GM19372 (cell line): ENCODE results near the gene GPC6.

Source experiments
- ATAC-seq: cut with Tn5 transposase; IDR thresholded peaks from one replicate; pipeline ENCODE4 v1.9.1; 2021; ENCODE audit warnings: mild to moderate bottlenecking, low read depth, moderate library complexity; ENCODE audit not compliant: unreplicated experiment

GPC6 gene

DNA sequence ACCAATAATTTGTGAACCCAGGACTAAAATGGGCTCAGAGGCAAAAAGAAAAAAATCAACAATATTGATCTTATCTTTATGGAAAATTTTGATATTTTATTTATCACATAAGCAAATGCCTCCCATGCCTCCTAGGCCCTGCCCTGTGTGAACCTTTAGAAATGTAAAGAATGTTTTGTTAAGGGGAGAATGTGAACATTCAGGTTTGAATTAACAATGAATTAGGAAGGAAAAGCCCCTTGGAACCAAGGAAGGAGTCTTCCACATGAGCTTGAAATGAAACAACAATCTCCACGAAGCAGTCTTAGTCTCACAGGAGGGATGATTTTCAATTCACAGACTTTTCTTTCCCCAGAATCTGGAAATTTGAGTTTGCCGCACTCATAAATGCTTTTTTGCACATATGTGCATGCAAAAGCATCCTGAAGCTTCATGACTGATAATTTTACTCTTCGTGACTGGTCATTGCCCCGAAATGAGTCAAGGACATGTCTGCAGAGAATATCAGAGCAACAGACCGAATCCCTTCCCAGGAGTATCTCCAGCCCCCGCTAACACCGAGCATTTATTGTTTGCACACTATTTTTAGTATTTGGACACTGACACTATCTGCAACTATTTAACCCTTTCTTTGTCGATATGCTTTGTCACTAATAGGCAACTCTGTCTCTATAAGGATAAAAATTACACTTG lies 1117.7 kb downstream of the GPC6 start:
- no peak for ATAC-seq

DNA sequence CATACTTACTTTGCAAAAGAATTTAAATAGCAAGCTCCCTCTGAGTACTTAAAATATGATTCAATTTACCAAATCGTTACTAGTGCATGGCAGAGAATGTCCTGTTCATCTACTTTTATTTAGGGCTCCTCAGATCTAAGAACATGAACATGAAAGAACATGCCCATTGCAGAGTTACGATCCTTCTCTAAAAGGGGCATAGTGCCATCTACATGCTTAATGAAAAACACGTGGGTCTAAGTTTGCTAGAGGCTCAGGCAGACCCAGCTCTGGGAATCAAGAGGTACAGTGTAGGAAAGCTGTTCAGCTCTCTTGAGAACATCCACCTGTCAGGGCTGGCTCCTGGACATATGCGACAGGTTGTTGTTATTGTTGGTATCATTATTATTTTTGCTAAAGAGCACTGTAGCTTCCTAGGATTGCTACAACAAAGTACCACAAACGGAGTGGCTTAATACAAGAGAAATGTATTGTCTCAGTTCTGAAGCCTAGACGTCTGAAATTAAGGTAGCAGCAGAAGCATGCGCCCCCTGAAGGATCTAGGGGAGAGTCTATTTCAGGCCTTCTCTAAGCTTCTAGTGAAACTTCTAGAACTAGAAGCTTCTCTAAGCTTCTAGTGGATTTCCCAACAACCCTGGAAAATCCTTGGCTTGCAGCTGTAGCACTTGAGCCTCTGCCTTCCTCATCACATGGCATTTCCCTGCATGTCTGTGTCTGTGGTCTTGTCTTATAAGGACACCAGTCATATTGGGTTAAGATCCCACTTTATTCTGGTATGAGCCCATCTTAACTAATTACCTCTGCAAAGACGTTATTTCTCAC lies 1119.0 kb downstream of the GPC6 start:
- no peak for ATAC-seq

DNA sequence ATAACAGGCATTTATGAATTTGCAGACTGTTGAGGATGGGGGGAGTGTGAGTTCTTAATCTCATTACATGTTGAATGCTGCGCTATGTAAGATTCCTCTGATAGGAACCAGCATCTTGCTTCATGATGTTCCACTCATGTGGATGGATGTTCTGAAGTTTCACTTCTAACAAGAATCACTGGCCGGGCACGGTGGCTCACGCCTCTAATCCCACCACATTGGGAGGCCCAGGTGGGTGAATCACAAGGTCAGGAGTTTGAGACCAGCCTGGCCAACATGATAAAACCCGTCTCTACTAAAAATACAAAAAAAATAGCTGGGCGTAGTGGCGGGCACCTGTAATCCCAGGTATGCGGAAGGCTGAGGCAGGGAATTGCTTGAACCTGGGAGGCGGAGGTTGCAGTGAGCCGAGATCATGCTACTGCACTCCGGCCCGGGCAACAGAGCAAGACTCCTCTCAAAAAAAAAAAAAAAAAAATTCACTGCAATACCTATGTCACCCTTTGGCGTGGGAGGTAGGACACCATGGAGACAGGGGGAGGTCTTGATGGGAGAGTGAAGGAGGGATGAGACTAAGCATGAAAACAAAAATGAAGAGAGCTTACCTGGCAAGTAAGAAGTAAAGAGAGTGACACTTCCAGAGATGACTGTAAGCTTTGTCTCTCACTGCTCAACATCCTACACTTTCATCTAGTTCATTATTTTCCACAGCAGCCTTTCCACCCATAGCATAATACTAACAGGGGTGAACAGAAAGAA lies 1119.8 kb downstream of the GPC6 start:
- ATAC-seq: no peak

DNA sequence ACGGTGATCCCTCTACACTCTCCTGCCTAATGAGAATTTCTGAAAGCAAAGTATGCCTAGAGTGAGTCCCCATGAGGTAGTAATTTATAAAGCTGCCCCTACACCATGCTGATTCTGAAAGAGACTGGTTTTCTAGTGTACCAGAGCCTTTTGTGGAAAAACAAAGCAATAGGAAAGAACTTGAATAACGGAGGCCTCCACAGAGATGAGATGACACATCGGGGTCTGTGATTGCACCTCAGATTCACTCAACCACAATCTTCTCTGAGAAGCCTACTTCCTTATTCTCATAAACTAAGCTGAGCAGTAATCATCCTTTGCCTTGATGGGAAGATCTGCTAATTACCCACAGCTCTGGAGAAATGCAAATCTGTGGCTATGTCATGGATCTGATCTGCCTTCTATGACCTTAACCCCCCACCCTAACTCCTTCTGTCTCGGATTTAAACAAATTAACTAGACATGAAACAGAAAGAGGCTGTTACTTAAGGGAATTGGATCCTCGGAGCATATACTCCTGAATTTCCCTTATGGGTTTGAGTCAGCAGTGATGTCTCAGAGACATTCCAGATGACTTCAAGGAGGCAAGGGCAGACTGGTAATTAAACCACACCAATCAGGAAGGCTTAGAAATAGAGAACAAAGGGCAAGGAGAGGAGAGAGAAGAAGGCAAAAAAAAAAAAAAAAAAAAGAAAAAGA lies 1124.8 kb downstream of the GPC6 start:
- no peak for ATAC-seq

DNA sequence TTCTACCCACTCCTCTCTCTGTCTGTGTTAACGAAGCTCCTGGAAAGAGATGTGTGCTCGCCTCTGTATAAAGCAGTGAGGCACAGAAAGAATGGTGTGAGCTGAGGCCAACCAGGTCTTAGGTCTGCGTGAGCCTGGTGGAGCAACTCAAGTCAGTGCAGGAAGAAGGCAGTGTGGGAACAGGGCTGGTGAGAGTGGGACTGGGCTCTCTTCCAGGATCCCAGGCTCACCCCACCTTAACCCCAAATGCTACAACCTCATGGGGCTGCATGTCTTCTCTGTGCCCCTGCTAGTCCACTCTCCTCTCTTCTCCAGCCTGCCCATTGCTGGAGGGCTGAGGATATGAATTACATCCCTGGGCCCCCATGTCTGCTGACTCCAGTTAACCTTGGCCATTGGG lies 1125.5 kb downstream of the GPC6 start:
- no peak for ATAC-seq

DNA sequence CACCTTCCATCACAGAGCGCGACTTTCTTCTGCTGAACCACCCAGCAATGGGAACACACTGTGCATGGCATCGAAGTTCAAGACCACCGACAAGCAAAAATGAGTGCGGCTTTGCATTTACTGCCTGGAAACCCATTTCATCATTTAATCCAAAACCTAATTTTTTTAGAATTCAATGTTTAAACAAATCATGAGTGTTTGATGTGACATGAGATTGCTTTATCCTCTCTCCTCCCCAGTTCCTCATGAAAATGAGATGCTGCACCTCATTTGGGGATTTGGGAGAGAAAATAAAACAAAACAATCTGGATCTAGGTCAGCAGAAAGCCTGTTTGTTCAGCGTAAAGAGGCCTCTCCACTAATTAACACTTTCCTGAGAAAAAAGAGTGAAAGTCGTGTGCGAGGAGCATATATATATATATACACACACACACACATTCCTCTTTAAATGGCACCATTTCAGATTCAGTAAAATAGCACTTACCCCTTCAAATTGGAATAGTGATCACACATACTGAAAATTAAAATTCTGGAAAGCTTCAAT lies 1126.6 kb downstream of the GPC6 start:
- ATAC-seq: no peak

DNA sequence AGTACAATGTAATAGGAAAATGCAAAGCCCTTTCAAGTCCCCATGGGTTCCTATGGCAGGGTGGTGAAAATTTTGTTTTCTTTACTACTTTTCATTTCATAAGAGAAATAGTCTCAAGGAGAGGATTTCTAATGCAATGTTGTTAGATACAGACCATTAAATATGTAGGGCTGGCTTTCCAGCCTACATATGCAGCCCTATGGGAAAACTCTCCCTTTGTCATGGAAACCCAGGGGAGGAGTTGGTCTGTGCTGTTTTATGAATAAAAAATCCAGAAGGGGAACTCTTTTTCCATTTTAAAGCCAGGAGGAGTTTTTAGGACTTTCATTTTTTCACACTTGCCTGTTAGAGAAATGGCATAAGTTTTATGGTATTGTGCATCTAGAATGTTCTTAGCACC lies 1133.3 kb downstream of the GPC6 start:
- no peak for ATAC-seq

DNA sequence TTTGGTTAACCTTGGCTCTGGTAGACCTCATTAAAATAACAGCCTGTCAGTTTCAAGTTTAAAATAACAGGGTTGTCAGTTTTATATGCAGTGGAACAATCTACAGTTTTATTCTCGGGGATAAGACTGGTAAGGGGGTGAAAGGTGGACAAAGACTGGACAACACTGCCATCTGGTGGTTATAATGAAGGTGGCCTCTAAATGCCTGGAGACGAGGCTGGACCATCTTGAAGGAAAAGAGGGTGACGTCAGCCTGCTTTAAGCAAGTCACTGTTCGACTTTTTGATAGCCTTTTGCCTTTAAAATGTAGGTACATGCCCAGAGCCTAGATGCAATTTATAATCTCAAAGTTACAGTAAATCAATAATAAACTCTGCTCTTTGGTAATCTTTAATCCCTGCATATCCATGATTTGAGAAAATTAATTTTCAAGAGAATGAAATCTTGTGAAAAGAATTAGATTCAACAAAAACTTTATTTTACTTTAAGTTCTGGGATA lies 1135.9 kb downstream of the GPC6 start:
- ATAC-seq: peak; percentile 99

DNA sequence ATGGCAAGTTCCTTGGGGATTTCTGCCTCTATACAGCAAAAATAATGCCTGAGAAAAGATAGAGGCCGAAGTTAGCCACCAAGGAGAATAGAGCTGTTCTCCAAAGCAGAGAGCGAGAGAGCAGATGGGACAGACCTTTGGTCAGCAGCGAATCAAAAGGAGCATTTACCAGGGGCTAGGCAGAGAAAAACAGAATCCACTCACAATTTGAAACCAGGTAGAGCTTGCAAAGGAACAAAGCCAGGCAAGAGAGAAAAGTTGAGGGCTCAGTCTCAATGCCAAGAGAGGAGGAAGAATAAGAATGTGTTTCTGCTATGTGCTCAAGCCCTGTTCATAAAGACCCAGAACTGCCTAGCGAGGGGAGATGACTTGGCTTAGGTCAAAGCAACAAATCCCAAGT lies 1140.1 kb downstream of the GPC6 start:
- no peak for ATAC-seq

DNA sequence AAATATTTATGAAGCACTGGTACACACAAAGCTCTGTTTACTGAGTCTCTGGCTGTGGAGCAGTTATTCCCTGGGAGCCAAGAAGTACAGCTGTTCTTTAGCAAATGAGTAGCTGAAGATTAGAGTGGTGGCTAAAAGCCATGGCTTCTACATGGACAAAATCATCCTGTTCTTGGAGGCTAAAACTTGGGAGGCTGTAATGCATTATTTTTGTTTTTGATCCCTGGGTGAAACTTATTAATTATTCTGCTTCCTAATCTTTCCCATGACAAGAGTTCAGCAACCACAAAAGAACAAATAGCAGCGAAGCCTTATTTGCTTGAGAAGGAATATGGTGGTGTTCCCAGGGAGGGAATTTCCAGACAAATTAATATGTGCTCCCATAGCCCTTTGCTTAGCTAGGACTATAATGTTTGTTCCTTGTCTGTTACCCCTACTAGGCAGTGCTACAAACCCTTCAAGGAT lies 1143.4 kb downstream of the GPC6 start:
- no peak for ATAC-seq

DNA sequence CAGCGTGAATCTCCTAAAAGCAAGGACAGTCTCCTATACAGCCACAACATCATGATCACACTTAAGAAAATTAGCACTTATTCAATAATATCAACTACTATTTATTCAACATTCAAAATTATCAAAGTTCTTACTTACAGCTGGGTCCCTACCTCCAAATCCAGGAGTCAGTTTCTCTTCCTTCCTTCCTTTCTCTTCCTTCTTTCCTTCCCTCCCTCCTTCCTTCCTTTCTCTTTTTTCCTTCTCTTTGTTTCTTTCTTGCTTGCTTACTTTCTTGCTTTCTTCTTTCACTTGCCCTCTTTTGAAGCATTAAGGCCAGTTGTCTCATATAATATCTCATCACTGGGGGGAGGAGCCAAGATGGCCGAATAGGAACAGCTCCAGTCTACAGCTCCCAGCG lies 1145.2 kb downstream of the GPC6 start:
- no peak for ATAC-seq

DNA sequence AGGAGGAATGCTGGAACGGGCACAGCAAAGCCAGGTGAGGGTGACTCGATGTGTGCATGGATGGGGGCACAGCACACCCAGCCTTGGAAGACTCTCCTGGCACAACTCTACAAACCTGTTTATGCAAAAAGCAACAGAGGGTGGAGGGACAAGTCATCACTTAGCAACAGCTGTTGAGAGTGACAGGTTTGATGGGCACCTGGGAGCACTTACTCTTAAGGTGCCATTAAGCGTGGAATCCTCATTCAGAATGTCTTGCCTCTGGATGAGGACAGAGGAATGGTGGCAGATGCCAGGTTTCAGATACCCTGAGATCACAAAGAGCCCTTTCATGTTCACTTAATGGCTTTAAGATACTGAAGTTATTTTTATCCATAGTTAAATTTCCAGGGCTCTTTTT lies 1155.9 kb downstream of the GPC6 start:
- ATAC-seq: no peak

DNA sequence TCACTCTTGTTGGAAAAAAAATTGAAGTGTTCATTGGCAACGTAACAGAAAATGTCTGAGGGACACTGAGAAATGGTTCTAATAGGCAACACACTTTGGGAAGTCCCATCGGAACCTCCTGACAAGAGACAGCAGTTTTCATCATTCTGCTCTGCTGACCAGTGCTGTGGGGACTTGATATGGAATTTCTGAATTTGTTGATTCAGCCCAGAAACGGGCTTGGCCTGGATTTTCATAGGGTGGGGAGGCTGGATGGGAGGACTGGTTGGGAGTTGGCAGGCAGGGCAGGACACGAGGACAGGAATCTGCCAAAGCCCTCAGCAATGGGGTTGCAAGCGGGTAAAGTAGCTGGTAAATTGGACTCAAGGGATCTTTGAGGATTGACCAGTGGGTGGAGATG lies 1156.4 kb downstream of the GPC6 start:
- ATAC-seq: no peak

DNA sequence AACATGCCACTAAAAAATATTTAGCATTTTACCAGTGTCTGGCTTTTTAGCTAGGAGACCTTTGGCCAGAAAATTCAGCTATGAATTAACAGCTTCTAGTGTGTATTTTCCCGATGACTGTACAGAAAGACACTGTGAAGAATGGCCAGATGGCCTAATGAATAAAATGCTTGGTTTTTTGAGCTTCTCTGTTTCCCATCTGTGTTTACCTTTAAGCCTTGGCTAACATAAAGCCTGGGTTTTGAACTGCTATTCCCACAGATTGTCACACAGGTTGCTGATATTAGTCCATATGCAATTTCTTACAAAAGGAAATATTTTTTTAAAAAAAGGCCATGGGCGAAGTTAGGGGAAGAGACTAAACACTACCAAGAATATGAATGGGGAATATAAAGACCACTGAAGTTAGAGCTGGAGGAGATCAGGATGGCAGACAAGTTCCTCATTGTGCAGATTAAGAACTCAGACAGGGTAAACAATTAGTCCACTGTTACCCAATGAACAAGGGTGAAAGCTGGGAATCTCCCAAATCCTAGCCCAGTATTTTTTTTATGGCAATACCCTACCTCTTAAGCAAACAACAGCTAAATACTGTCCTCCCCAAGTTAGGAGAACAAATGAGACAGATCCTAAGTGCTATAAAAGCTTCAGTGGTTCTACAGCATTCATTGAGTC lies 1157.8 kb downstream of the GPC6 start:
- ATAC-seq: no peak

DNA sequence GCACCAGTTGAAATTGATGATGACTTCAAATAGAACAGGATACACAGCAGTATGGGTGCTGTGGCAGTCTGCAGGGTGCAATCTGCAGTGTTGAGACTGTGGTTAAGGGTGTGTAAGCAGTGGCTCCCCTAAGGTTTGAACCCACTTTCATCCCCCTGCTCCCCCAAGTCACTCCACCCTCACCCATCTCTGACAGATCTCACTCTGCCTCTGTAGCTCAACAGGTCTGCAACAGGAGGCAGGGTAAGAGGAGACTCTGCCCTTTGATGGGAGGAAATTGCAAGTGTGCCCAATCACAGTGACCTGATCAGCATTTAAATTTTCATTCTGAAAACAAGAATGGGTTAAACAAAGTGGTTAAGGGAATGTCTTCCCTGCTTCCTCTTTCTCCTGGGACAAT lies 1160.4 kb downstream of the GPC6 start:
- no peak for ATAC-seq

DNA sequence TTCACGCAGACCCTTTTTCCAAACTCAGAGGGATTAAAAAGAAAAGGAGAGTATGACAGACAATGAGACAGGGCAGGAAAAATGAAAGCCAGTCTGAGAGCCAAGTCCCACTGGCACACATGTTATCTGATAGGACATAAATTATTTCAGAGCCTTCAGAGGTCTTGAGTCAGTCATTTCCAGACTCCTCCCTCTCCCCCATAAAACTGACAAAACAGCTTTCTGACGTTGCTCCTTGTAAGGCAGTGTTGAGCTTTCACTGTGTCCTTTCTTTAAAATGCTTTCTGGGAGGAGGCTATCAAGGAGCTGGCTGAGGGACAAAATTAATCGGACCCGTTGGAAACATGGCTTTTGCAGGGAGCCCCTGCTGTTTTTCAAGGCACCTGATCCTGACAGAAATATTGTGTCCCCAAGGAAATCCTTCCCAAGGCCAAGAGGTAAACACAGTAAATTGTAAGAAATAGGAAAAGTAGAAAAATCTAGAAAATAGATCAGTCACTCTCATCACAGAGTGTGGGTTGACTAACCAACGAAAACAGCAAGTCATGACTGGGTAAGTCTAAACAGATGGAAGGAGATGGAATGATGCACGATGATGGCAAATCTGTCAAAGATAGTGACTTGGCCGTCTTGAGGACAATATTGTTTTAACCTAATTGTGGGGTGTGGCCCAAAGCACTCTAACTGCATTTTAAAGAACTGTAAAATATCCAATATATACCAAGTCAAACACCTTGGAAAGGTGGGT lies 1163.2 kb downstream of the GPC6 start:
- ATAC-seq: no peak

DNA sequence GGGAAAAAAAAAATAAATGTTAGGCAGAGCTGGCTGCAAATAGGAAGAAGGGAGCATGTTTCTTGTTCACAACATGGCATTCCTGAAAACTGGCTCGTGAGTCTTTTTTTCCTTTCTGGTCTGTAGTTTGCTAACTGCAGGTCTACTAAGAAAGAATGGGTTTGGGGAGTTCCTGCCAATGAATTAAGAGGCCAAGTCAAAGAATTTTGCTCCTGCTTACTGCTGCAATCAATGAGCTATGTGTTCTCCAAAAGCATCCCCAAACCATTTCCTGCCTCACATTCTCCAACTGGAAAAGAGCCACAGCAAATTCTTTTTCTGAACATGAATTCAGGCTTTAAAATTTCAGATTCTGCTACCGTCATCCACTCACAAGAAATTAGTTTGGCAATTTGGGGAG lies 1164.3 kb downstream of the GPC6 start:
- no peak for ATAC-seq

DNA sequence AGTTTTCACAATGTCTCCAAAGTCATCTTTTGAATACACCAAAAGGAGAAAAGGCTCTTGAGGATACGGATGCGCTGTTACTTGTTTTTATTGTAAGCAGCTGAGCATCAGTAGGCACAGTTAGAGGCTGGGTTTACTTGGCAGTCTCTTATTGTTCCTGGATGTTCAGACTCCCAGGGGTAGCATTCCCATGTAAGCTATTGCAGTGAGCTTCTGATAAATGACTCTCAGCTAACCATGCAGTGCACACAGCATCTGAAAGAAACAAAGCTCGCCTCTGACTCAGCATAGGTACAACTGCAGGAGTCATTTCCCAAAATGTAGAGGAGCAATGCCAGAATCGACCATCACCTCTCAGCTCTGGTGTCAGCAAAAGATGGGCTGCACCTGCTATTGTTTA lies 1168.1 kb downstream of the GPC6 start:
- no peak for ATAC-seq

DNA sequence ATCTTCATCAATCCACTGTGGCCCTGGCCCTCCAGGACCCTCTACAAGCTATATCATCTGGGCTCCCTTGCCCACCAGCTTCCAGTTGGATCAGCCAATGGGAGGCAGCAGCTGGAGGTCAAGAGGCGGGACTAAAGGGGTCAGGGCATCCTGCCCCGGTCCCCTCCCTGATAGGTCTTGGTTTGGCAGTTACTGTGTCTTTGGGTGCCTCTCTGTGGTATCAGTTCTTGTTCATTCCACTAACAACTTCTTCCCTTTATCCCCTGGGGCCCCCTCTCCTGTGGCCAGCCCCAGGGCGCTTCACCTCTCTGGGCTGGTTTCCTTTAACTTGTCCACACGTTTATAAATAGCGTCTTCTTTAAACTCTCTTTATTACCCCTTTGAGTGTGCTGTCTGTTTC lies 1169.3 kb downstream of the GPC6 start:
- ATAC-seq: no peak
